WERI-Rb-1 (cell line): ENCODE results near the gene MACROD1.

Experiments
- DNase-seq: peaks from one replicate; pipeline ENCODE4 v3.0.0-alpha.2; 2020
- H3K27ac ChIP-seq: fragments of 250-450 bp; sonication (Bioruptor Pico); 2 replicates; pipeline ENCODE4 v1.5.1; 2020; ENCODE audit warnings: mild to moderate bottlenecking, moderate library complexity
- H3K27me3 ChIP-seq: fragments of 250-450 bp; sonication (Bioruptor Pico); 2 replicates; pipeline ENCODE4 v1.5.1; 2021; ENCODE audit warnings: mild to moderate bottlenecking, low read depth, moderate library complexity; ENCODE audit not compliant: insufficient read depth, severe bottlenecking
- H3K36me3 ChIP-seq: fragments of 250-450 bp; sonication (Bioruptor Pico); 2 replicates; pipeline ENCODE4 v1.5.1; 2020; ENCODE audit warnings: mild to moderate bottlenecking, moderate library complexity
- H3K4me3 ChIP-seq: 2 replicates; pipeline ENCODE4 v1.5.1; 2011; ENCODE audit warnings: low read depth, mild to moderate bottlenecking, control low read depth, low read length
- H3K9me3 ChIP-seq: fragments of 250-450 bp; sonication (Bioruptor Pico); 2 replicates; pipeline ENCODE4 v1.5.1; 2021; ENCODE audit warnings: mild to moderate bottlenecking, moderate library complexity; ENCODE audit not compliant: severe bottlenecking
- CTCF ChIP-seq: IDR thresholded peaks from 2 replicates; pipeline ENCODE4 v1.5.1; 2011; ENCODE audit warnings: low read depth, mild to moderate bottlenecking, control low read depth, inconsistent platforms, low read length

The MACROD1 gene

GRCh38 chr11:63986932-63987513 lies 178.9 kb downstream of the MACROD1 start:
- Histone ChIP-seq H3K4me3 (peak overlapping the region; percentile 80), H3K27me3 (no peaks in the 10 kb centered on the region), H3K27ac (peak overlapping the region; percentile 81), H3K36me3 (peaks cover 27% of the 10 kb centered on the region), H3K9me3 (no peaks in the 10 kb centered on the region)
- TF ChIP-seq CTCF = no peak
- DNase-seq = no peak

GRCh38 chr11:63986156-63986931 lies 179.6 kb downstream of the MACROD1 start, which contains the start of gene OTUB1:
OTUB1 (plus strand) TSS chr11:63986438; CDS start chr11:63986457, 19 bp downstream.
- Histone ChIP-seq H3K36me3 (peaks cover 25% of the 10 kb centered on the region), H3K27me3 (no peaks in the 10 kb centered on the region), H3K9me3 (no peaks in the 10 kb centered on the region), H3K4me3 (peak within 1 kb of the TSS; percentile 80), H3K27ac (peak within 1 kb of the TSS; percentile 81)
- no peak for TF ChIP-seq CTCF
- DNase-seq = peak; percentile 96

GRCh38 chr11:63985812-63986155 lies 180.1 kb downstream of the MACROD1 start:
- no peaks in the 10 kb centered on the region for H3K27me3 ChIP-seq
- peaks cover 19% of the 10 kb centered on the region for H3K36me3 ChIP-seq
- peak overlapping the region; percentile 81 for H3K27ac ChIP-seq
- no peak for DNase-seq
- no peak for TF ChIP-seq CTCF
- peak overlapping the region; percentile 80 for H3K4me3 ChIP-seq
- no peaks in the 10 kb centered on the region for H3K9me3 ChIP-seq

- no peak overlapping the region for H3K27ac ChIP-seq
- DNase-seq = no peak
- peaks cover 18% of the 10 kb centered on the region for H3K36me3 ChIP-seq
- H3K4me3 ChIP-seq = no peak overlapping the region
- no peaks in the 10 kb centered on the region for H3K27me3 ChIP-seq
- no peaks in the 10 kb centered on the region for H3K9me3 ChIP-seq
- TF ChIP-seq CTCF = 0 out of 2 replicates have a peak, but pooled peaks have one; percentile 8
These were observed 186.5 kb downstream of the MACROD1 start for GRCh38 chr11:63979426-63979825.

GRCh38 chr11:63978551-63979239 lies 187.2 kb downstream of the MACROD1 start:
- Histone ChIP-seq H3K27ac (no peak overlapping the region), H3K27me3 (no peaks in the 10 kb centered on the region), H3K9me3 (peaks cover under 1% of the 10 kb centered on the region), H3K4me3 (no peak overlapping the region), H3K36me3 (peaks cover 18% of the 10 kb centered on the region)
- TF ChIP-seq CTCF = no peak
- DNase-seq = no peak
